IPS-20b (cell line): ENCODE data around the gene COX14.
A peak's percentile ranks its signal among the peaks of the same experiment; 100 is the strongest.

Experiments
- H3K27ac ChIP-seq: one replicate; pipeline ENCODE4 v1.5.1; 2013; ENCODE audit warnings: low read length
- H3K27me3 ChIP-seq: 2 replicates; pipeline ENCODE4 v1.6.1; 2013; ENCODE audit warnings: mild to moderate bottlenecking, low read length, inconsistent platforms; ENCODE audit not compliant: insufficient read depth
- H3K36me3 ChIP-seq: 2 replicates; pipeline ENCODE4 v1.6.1; 2013; ENCODE audit warnings: low read depth, mild to moderate bottlenecking, inconsistent platforms, low read length, moderate library complexity; ENCODE audit not compliant: insufficient read depth
- H3K4me1 ChIP-seq: 2 replicates; pipeline ENCODE4 v1.6.1; 2013; ENCODE audit warnings: mild to moderate bottlenecking, control low read depth, inconsistent platforms, low read length, moderate library complexity; ENCODE audit not compliant: insufficient read depth
- H3K4me3 ChIP-seq: 2 replicates; pipeline ENCODE4 v1.5.1; 2013; ENCODE audit warnings: mild to moderate bottlenecking, low read length, inconsistent platforms
- H3K9ac ChIP-seq: 2 replicates; pipeline ENCODE4 v1.6.1; 2013; ENCODE audit warnings: low read depth, mild to moderate bottlenecking, inconsistent platforms, low read length, moderate library complexity
- H3K9me3 ChIP-seq: 2 replicates; pipeline ENCODE4 v1.6.1; 2013; ENCODE audit warnings: mild to moderate bottlenecking, low read depth, low read length, inconsistent platforms; ENCODE audit not compliant: insufficient read depth

The COX14 gene

DNA sequence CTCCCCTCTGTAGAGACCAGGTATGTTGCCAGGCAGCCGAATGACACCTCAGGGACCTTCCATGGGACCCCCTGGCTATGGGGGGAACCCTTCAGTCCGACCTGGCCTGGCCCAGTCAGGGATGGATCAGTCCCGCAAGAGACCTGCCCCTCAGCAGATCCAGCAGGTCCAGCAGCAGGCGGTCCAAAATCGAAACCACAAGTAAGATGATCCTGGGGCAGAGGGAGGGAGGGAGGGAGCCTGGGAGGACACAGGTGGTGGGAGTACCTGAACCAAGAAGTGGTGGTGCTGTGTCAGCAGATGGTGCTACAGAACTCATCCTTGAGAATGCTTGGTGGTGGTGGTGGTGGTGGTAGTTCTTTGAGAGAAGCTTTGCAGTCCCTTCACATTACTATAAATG lies 25.9 kb upstream of the COX14 start:
- Histone ChIP-seq H3K36me3 (peaks cover 47% of the 10 kb centered on the region), H3K4me3 (peak overlapping the region; percentile 95), H3K9ac (peak overlapping the region; percentile 86; the same call in 1 of the 2 replicates), H3K4me1 (no peaks in the 10 kb centered on the region), H3K9me3 (no peaks in the 10 kb centered on the region), H3K27me3 (peaks cover 11% of the 10 kb centered on the region), H3K27ac (peak overlapping the region; percentile 30)

DNA sequence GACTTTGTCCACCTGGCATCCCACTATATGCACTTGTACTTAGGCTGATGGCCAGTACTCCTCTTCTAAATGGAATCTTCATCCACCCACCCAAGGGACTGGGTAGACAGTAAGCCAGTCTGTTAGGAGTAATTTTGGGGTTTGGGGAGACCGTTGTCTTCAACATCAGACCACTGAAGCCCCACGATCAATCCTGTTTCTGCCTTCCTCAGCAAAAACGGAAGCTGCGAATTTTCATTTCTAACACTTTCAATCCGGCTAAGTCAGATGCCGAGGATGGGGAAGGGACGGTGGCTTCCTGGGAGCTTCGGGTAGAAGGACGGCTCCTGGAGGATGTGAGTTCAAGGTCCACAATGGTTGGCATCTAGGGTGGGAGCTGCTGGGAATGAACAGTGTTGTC lies 24.9 kb upstream of the COX14 start:
- peaks cover 1% of the 10 kb centered on the region; the same call in 1 of the 2 replicates for H3K27me3 ChIP-seq
- no peak overlapping the region for H3K4me3 ChIP-seq
- H3K36me3 ChIP-seq: peaks cover 57% of the 10 kb centered on the region
- H3K4me1 ChIP-seq: no peaks in the 10 kb centered on the region
- H3K27ac ChIP-seq: no peak overlapping the region
- no peaks in the 10 kb centered on the region for H3K9me3 ChIP-seq
- H3K9ac ChIP-seq: no peak overlapping the region

DNA sequence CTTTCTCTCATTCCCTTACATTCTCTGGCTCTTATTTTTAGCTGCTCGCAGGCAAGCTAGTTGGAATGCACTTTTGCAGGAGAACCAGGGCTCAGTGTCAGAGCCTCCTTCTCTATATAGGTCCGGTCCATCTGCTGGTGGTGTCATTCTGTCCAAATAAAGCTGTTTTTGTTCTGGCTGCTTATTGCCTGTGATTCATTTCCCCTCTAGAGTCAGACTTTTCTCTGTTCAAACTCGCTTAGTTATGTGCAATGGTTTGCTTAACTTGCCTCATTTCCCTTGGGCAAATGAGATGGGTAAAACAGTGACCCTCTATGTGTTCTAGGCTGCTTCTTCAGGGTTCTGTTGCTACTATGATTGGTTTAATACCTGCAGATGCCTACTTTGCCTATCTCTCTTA lies 24.0 kb upstream of the COX14 start:
- Histone ChIP-seq H3K4me1 (no peaks in the 10 kb centered on the region), H3K36me3 (peaks cover 65% of the 10 kb centered on the region), H3K9ac (no peak overlapping the region), H3K27me3 (no peaks in the 10 kb centered on the region), H3K27ac (no peak overlapping the region), H3K4me3 (no peak overlapping the region), H3K9me3 (no peaks in the 10 kb centered on the region)

DNA sequence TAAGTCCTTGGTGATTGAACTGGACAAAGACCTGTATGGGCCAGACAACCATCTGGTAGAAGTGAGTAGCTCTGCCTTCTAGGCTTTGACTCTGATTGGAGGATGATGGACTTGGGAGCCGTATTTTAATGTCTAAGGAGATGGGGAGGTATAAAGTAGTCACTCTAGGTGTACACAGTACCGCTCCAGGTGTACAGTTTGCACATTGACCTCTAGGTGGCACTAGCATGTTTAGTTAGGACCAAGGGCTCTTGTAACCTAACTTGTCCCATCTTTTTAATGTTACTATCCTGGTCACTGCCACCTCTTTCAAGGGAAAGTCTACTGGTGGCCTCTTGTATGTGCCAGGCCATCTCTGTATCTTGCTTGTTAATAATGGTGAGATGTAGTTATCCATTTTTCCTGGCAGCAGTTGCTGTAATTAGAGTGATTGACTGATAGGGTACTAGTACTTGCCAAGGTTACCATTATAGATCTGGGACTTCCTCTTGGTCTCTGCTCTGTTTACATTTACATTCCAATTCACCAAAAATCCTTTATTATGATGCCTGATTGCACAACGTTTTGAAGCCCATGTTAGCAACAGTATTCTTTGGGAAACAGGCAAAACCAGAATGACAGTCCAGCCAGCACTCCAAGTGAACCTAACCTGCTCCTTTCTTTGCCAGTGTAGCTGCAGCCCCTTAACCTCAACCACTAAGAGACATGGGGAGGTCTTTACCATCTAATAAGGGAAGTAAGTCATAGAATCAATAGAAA lies 23.3 kb upstream of the COX14 start:
- Histone ChIP-seq H3K36me3 (peaks cover 73% of the 10 kb centered on the region), H3K4me3 (no peak overlapping the region), H3K27ac (no peak overlapping the region), H3K4me1 (no peaks in the 10 kb centered on the region), H3K27me3 (no peaks in the 10 kb centered on the region), H3K9ac (no peak overlapping the region), H3K9me3 (no peaks in the 10 kb centered on the region)

DNA sequence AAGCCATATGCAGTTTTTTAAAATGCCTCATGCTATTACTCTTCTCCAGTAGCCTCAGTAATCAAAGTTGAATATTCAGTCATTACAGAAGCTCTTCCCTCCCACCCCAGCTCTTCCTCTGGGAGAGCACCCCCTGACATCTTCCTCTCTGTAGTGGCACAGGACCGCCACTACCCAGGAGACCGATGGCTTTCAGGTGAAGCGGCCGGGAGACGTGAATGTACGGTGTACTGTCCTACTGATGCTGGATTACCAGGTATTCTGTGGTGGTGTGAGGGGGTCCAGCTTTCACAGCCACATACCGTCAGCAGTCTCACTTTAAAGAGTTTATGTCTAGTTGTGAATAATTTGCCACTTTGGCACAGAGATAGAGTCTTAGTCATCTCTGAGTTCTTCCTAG lies 22.3 kb upstream of the COX14 start:
- Histone ChIP-seq H3K27ac (no peak overlapping the region), H3K27me3 (no peaks in the 10 kb centered on the region), H3K9me3 (no peaks in the 10 kb centered on the region), H3K9ac (no peak overlapping the region), H3K36me3 (peaks cover 83% of the 10 kb centered on the region), H3K4me3 (no peak overlapping the region), H3K4me1 (no peaks in the 10 kb centered on the region)

DNA sequence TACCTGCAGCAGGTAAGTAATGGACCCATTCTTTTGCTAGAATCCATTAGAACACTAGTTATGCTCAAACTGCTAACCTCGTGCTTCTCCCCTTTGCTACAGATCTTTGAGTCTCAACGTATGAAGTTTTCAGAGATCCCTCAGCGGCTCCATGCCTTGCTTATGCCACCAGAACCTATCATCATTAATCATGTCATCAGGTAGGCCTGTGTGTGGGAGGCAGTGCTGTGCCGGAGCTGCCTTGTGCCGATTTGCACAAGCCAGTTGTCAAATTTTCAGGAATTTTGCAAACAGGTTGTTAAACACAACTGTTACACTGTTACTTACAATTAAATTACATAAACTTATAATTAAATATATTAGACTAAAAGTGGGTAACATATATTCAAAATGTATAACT lies 21.6 kb upstream of the COX14 start:
- no peaks in the 10 kb centered on the region for H3K27me3 ChIP-seq
- H3K36me3 ChIP-seq: peaks cover 89% of the 10 kb centered on the region
- no peaks in the 10 kb centered on the region for H3K9me3 ChIP-seq
- H3K4me1 ChIP-seq: no peaks in the 10 kb centered on the region
- H3K9ac ChIP-seq: no peak overlapping the region
- H3K27ac ChIP-seq: no peak overlapping the region
- H3K4me3 ChIP-seq: no peak overlapping the region

DNA sequence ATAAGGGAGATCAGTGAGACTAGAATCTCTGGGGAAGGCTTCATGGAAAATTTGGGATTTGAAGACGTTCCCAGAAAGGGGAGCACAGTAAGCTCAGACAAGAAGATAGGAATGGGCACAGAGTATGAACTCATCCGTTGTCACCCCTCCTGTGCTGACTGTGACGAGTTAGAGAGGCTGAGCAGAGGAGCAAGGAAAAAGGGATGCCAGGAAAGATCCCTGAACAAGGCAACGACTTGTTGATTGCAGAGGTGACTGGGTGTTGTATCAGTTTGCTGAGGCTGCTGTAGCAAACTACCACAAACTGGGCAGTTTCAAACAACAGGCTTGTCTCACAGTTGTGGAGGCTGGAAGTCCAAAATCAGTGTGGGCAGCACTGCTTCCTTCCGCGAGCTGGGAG lies 14.1 kb upstream of the COX14 start:
- Histone ChIP-seq H3K4me3 (no peak overlapping the region), H3K9me3 (no peaks in the 10 kb centered on the region), H3K4me1 (no peaks in the 10 kb centered on the region), H3K27ac (no peak overlapping the region), H3K27me3 (no peaks in the 10 kb centered on the region), H3K9ac (no peak overlapping the region), H3K36me3 (peaks cover 77% of the 10 kb centered on the region)

DNA sequence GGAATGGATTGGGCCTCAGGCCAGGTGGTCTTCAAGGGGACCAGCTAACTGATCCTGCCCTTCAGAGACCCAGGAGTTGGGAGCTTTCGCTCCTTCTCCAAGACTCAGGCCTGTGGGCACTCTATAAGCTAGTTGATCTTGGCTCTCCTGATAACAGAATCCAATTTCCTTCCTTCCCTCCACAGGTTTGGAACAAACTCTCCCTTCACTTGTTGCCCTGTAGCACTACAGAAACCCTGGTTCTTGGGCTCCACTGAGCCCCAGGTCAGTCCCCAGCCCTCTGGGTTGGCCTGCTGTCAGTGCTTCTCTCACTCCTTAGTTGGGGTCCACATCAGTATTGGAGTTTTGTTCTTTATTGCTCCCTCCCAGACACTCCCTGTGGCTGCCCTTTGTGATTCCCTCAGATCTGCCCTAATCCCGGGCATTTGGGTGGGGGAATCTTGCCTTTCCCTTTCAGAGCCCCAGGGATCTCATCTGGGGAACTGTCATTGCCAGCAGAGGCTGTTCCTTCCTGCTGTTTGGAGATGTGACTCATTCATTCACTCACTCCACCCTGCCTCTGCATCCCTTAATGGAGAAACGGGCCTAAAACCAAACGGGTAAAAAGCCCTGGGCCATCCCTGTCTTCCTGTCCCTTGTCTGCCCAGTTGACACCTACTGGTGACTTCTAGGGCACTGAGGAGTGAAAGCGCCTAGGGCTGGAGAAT lies 12.6 kb upstream of the COX14 start:
- H3K36me3 ChIP-seq: peaks cover 62% of the 10 kb centered on the region
- no peak overlapping the region for H3K27ac ChIP-seq
- no peaks in the 10 kb centered on the region for H3K27me3 ChIP-seq
- no peaks in the 10 kb centered on the region for H3K9me3 ChIP-seq
- H3K4me1 ChIP-seq: 0 out of 2 replicates have a peak, but pooled peaks cover 5% of the 10 kb centered on the region
- no peak overlapping the region for H3K9ac ChIP-seq
- no peak overlapping the region for H3K4me3 ChIP-seq

DNA sequence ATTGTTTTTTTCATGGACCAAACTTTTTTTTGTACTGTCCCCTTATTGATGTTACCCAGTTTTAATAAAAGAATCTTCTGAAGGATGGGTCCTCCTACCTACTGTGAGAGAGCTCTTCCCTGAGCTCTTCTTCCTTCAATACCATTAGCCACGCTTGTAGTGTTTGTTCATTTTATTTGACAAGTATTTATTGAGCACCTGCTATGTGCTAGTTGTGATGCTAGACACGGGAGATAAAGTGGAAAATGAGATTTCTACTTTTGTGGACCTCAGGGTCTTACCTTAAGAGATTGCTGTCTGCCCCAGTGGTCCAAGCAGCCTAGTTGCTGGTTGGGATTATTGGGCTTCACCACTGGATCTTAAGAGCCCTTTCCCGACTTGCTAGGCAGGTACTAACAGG lies 11.5 kb upstream of the COX14 start:
- no peak overlapping the region for H3K4me3 ChIP-seq
- no peaks in the 10 kb centered on the region for H3K9me3 ChIP-seq
- no peak overlapping the region for H3K9ac ChIP-seq
- 0 out of 2 replicates have a peak, but pooled peaks cover 5% of the 10 kb centered on the region for H3K4me1 ChIP-seq
- H3K36me3 ChIP-seq: peaks cover 50% of the 10 kb centered on the region
- no peak overlapping the region for H3K27ac ChIP-seq
- H3K27me3 ChIP-seq: no peaks in the 10 kb centered on the region

DNA sequence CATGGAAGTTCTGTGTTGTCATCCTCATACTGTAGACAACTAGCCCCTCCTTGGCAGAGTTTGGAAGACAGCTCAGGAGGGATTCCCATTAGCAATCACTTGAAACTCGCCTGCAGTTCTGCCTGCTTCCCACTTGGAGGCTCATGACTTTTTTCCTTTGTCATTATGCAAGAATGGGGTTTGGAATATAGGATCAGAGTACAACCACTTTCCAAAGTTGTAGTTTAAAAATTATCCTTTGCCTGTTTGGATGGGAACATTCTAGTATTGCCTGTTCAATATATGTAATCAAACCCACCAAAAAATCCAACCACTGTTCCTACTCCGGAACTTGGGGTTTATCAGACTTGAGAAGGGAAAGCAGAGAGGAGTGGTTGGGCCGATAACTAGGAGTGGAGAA lies 10.4 kb upstream of the COX14 start:
- no peaks in the 10 kb centered on the region for H3K27me3 ChIP-seq
- 0 out of 2 replicates have a peak, but pooled peaks cover 5% of the 10 kb centered on the region for H3K4me1 ChIP-seq
- no peak overlapping the region for H3K4me3 ChIP-seq
- H3K9me3 ChIP-seq: no peaks in the 10 kb centered on the region
- no peak overlapping the region for H3K9ac ChIP-seq
- no peak overlapping the region for H3K27ac ChIP-seq
- H3K36me3 ChIP-seq: peaks cover 39% of the 10 kb centered on the region

DNA sequence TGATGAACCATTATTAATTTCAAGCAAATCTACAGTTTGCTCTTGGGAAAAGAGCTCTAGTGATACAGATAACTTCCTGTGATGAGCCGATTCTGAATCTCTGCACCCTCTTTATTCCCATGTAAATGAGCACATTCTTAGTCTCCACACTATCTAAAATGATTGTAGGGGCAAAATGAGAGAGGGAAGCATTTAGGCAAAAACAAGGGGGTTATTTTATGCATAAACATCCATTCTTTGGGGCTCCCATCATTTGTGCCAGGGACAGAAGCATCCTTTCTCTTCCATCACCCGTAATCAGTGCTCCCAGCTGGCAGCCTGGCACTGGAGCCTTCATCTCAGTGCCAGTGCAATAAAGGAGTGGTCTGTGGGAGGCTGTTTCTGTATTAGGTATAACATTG lies 9.9 kb upstream of the COX14 start:
- peaks cover 35% of the 10 kb centered on the region for H3K36me3 ChIP-seq

More for the DNA sequence above, 9.9 kb upstream of the COX14 start:
- Histone ChIP-seq H3K9me3 (no peaks in the 10 kb centered on the region), H3K4me1 (0 out of 2 replicates have a peak, but pooled peaks cover 5% of the 10 kb centered on the region), H3K4me3 (no peak overlapping the region), H3K27me3 (no peaks in the 10 kb centered on the region), H3K27ac (no peak overlapping the region), H3K9ac (no peak overlapping the region)
